ENCODE data around the gene CERS6.
A peak's percentile ranks its signal among the peaks of the same experiment; 100 is the strongest.
"Not testable (repeated sequence)": the region's sequence is repeated elsewhere in the genome, so short reads cannot be mapped to it uniquely, and the experiment has no call there.

The CERS6 gene

DNA sequence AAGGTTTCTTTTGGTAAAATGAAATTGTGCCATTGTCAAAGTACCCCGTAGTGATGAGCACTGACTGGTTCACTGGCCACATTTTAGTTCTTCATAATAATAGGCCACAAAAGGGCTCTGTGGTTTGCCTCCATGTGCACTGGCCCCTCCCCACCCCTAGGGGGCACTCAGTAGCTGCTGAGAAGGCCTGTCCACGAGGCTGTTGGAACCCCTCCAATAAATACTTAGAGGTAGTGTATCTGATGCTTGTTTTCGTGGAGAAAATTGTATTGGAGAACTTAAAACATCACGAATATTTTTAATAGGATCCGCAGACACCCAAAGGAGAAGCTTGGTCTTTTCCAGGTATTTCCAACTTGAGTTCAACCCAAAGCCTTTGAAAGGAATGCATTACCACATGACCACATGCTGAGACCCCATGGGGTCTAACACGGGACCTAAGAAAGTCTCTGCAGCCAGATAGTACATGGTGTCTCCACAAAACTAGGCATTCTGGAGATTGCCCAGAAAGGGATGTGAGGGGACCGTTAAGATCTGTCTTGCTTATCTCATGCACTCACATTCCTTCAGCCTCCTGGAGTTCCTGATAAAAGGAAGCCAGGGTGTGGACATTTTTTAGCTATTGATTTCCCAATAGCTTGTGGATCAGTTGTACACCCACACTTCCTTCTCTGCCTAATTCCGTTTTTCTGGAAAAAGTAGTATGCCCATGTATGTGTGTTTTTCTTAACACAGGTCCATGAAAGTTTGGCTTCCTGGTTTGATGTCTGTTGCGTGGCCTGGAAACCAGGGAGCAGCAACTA is 317.8 kb downstream of the CERS6 start:
- DNase-seq (ENCODE audit: low read depth): peak; percentile 68

DNA sequence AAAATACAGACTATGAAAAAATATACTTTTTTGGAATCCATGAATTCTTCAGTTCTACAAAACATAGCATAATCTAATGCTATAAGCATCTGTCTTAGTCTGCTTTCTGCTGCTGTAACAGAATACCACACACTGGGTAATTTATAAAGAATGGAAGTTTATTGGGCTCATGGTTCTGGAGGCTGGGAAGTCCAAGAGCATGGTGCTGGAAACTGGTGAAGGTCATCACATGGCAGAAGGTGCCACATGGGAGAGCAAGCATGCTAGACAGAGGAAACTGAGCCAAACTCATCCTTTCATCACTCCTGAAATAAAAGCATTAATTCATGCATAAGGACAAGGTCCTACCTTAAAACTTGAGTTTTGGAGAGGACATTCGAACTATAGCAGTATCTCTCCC is 319.8 kb downstream of the CERS6 start:
- no peak for DNase-seq (ENCODE audit: low read depth)

DNA sequence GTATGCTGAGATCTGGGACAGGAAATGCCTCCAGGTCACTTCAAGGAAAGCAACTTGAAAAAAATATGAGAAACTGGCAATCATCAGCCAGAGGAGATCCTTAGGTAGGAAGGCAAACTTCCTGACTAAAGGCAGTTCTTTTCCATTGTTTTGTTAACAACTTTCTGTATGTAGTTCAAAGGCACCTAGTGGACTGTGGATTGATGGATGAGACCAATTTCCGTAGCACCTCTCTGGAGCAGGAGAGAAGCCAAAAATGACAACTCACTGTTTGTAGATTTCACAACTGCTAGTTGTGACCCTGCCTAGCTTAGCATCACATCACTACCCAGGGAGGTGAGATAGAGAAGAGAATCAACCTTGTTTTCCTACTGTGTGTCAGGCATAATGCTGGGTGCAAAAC is 324.6 kb downstream of the CERS6 start:
- no peak for DNase-seq (ENCODE audit: low read depth)

DNA sequence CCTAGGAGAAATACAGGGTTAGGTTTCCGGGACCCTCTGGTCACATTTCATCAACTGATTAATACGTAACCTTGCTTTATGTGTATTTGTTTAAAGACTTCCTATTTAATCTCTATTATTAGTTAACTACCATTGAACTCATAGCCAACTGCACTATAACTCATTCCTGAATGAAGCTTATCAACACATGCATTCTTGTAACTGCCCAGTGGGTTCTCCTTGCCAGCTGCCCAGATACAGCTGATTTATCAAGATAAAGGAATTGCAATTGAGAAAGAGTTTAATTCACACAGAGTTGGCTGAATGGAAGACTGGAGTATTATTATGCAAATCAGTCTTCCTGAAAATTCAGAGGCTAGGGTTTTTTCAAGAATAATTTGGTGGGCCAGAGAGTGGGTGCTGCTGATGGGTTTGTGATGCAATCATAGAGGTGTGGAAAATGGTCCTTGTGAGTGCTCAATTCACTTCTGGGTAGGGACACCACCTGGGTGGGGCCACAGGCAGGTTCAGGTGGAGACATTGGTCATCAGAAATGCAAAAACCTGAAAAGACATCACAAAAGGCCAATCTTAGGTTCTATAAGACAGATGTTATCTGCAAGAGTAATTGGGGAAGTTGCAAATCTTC is 325.2 kb downstream of the CERS6 start:
- DNase-seq (ENCODE audit: low read depth): no peak

DNA sequence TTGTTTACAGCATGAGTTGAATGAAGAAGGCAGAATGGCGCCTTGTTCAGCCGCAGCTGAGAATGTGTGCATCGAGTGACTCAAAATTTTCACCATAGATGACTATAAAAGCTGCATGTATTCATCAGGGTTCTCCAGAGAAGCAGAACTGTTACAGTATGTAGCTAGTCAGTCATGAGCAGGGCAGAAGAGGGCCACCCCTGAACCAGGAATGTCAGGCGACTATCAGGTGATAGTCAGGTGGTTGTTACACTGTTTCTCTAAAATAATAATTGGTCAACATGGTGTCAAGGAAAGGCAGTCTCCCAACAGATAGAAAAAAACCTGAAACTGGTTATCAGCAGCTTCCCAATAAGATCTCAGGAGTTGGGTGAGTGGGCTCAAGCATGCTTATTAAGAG is 326.2 kb downstream of the CERS6 start:
- no peak for DNase-seq (ENCODE audit: low read depth)

DNA sequence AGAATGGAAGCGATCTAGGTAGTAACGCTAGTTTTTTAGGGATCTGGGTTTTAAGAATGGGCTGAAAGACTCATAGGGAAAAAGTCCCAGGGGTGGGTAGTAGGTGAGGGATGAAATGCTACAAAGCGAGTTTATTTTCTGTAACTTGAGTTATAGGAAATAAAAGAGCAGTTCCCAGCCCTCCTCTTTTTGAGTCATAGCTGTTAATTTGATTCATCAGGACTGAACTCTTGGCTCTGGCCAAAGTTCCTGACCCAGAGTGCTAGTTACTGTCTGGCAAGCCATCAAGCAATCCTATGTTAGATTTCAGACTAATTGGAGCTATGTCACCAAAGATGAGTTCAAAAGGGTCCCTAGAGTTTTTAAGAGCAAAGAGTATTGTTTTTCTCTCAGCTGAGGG is 328.9 kb downstream of the CERS6 start:
- no peak for DNase-seq (ENCODE audit: low read depth)

DNA sequence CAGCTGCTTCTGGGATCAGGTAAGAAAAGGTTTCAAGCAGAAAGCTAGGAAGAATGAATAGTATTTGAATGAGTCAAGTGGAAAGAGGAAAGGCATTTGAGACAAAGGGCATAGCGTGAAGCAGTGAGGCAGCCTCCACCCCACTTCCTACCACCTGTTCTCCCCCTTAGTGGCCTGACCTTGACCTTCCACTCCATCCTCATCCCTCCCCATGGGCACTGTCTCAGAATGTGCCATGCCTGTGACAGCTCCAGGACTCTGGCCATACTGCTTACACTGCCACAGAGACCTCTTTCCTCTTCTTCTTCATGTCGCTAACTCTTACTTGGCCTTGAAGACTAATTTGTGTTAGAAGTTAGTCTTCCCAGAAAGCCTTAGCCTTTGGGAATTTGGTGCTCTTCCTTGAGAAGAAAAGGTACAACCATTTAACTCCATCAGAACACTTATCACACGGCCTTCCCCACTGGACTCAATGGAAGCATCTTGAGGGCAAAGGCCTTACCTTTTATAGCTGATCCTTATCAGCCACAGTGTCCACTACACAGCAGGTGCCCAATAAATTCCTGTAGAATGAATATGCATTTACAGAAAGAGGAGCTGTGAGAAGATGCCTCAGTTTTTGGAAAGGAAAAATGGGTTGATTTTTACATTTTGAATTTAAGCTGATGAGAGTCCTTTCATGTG is 331.2 kb downstream of the CERS6 start:
- DNase-seq (ENCODE audit: low read depth): no peak

DNA sequence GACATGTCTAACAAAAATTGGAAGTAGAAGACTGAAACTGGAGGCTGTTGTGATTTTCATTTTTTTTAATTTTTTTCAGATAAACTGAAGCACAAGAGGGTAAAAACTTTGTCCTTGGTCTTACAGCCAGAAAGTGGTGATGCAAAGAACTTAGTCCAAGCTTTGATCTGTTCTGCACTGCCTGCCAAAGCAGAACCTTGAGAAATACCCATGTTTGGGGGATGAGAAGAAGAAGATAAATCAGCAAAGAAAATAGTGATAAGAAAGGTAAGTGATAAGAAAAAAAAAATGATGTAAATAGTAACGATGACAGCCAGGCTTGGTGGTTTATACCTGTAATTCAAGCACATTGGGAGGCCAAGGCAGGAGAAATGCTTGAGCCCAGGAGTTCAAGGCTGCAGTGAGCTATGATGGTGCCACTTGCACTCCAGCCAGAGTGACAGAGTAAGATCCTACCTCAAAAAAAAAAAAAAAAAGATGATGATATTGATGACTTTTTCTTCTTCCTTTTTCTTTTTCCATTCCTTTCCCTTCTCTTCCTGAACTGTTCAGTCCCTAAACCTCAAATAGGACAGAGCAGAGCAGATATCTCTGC is 331.8 kb downstream of the CERS6 start:
- DNase-seq (ENCODE audit: low read depth): no peak

DNA sequence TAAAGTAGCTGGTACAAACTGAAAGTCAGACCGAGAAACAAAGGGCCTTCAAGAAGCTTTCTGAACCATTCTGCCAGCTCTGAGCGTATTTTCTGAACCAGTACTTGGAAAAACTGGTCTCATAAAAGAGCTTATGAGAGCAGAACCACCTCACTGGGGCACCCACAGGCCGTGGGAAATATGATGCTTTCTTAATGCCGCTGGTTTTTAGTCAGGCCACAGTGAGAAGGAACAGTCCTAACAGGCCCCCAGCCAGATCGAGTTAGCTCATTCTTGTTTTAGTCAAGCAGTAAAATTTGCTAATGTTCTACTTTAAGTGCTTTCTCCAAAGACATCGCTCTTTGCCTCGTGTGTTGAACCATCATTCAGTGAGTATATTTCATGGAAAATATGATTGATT is 333.7 kb downstream of the CERS6 start:
- DNase-seq (ENCODE audit: low read depth): no peak

DNA sequence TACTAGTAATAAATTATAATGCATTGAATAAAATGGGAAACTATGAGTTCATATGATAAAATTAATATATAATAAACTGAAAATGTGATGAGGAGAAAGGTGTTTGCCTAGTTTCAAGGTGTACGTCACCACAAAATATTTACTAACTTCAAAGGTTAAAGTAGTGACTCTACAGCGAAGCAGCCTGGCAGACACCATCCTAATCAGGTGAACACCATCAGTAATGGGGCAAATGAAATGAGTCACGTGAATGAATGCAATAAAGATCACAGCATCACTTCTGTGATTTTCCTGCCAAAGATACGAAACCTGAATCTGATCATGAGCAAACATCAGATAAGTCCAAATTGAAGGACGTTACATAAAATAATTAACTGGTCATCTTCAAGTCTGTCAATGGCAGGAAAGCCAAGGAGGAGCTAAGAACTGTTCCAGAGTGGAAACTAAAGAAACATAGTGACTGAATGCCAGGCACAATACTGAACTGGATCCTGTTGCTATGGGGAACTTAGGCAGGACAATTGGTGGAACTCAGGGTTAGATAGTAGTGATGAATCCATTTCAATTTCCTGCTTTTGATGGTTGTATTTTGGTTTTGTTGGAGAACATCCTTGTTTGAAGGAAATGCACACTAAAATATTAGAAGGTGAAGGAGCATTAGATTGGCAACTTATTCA is 334.3 kb downstream of the CERS6 start:
- DNase-seq (ENCODE audit: low read depth): no peak

DNA sequence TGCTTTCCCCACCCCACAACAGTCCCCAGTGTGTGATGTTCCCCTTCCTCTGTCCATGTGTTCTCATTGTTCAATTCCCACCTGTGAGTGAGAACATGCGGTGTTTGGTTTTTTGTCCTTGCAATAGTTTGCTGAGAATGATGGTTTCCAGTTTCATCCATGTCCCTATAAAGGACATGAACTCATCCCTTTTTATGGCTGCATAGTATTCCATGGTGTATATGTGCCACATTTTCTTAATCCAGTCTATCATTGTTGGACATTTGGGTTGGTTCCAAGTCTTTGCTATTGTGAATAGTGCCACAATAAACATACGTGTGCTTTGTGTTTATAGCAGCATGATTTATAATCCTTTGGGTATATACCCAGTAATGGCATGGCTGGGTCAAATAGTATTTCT is 335.1 kb downstream of the CERS6 start:
- DNase-seq (ENCODE audit: low read depth): not testable (repeated sequence)

DNA sequence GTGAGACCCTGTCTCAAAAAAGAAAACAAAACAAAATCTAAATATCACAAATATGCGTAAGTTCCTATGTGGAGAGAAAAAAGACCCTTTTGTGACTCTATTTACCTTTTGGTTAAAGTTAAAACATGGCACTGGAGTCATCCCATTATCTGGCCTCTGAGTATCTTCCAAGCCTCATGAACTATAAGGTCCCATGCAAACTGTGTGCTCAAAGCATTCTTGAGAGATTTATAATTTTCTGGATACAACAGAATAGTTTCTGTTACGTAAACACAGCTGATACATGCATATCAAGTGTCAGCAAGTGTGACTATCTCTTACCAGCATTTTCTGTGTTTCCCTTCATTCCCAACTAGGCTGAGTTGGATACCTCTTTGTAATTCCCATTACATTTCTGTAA is 337.5 kb downstream of the CERS6 start:
- DNase-seq (ENCODE audit: low read depth): no peak

DNA sequence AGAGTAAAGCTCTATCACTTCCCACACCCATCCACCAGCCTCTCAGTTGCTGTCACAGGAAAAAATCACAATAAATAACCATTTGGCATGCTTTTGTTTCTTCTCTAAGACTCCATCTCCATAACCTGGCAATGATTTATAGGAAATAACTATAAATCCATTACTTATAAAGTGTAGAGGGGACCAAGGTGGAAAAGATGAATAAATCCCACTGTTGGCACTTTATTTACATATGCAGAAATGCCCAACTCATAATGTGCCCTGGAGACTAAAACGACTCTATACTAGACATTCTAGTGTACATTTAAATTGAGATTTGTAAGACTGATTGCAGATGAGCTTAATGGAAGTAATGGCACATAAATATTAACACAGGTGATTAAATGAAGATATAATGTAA is 338.9 kb downstream of the CERS6 start:
- DNase-seq (ENCODE audit: low read depth): no peak

DNA sequence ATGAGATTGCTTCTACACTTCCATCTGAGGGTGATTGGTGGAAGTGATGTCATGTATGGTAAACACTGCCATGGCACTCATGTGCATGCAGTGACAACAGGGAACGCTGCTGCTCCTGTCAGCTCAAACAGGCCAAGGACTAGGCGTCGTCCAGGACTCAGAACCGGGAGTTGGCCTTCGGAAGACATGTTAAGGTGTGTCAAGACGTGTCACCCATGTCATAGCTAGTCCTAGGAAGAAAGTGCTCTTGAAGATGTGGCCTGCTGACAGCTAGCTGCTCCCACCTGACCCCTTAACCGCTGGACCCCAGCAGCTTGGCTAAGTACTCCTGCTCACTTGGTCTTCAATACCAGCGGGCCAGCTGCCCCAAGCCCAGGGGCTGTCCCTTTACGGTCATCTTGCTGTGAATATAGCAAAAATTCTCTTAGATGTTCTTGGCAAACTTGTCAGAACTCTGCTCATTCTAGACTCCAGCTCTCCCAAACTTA is 340.1 kb downstream of the CERS6 start:
- DNase-seq (ENCODE audit: low read depth): no peak

DNA sequence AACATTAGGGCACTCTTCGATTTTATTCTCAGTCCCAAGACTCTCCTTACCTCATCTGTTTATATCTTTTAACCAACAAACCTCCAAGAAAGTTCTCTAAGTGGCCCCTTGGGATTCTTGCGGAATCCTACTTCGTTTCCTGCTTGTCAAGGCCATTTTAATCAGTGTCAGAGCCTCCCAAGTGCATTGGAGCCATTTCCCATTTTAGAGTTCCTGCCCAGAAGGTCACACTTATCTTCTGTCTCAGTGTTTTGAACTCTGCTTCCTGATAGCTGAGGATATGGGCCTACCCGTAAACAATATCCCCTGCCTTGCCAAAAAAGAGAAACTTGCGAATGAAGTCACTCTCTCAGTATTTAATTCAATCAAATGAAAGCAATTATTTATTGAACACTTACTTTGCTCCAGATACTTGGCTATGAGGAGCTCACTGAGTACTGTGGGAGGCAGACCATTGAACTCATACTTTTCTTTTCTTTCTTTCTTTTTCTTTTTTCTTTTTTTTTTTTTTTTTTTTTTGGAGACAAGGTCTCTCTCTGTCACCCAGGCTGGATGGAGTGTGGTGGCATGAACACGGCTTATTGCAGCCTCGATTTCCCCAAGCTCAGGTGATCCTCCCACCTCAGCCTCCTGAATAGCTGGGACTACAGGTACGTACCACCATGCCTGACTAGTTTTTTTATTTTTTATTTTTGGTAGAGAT is 340.7 kb downstream of the CERS6 start:
- no peak for DNase-seq (ENCODE audit: low read depth)

DNA sequence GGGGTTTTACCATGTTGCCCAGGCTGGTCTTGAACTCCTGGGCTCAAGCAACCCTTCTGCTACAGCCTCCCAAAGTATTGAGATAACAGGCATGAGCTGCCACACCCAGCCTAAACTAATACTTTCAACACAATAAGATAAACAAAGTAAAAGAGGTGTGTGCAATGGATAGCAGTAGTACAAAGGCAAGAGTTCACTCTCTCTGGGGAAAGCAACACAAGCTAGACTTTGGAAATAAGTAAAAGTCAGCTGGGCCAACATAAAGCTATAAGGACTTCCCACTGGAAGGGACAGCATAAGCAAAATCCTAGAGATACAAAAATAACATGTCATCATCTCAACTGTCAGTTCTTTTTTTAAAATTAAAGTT is 341.2 kb downstream of the CERS6 start:
- no peak for DNase-seq (ENCODE audit: low read depth)

DNA sequence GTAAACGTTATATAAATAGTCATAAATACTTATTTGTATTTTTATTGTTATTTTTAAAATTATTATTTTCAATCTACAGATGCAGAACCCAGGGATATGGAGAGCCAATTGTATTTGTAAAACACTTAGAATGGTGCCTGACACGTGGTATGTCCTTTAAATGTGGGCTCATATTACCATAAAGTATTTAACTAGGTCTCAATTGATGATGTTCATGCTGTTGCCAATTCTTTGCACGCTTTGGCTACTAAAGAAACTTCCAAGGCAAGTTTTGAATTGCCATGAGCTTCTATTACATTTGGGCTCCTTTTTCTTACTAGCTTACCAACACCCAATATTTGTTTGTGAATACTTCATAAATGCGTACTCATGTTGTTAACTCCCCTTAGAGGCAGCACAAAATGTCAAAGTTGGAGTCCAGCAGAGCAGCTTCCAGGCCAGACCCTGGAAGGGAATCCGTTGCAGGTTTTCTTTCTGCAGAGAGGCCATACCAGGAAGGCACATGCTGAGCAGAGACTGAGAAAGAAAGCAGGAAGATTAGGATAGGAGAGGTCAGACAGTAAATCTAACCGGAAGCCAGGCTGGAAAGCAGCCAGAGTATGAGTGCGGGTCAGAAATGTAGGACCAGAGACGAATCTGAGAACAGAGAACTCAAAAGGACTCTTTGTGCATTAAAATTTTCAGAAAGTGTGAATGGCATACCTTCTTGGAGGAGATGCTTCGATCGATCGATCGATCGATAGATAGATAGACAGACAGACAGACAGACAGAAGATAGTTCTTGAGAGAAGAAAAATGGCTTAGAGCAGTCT is 342.2 kb downstream of the CERS6 start:
- peak; percentile 52 for DNase-seq (ENCODE audit: low read depth)

DNA sequence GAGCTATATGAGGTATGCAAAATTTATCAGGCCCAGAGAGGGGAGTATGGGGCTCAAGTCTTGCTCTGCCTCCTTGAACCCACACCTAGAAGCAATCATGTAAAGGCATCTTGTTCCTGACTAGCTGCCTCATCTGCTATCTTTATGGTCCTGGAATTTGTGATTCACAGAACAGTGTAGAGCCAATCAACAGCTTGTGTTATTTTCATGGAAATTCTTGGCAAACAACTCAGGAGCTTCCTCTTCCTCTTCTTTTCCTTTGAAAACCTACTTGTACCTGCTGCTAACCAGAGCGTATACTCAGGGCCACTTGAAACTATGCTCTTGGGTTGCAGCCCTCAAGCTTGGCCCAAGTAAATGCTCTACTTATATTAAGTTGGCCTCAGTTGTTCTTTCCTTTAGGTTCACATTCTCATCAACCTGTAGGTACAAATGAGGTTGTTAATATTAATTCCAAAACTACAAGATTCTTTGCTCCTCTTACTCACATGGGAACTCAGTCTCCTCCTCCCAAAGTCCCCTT is 342.9 kb downstream of the CERS6 start:
- no peak for DNase-seq (ENCODE audit: low read depth)

DNA sequence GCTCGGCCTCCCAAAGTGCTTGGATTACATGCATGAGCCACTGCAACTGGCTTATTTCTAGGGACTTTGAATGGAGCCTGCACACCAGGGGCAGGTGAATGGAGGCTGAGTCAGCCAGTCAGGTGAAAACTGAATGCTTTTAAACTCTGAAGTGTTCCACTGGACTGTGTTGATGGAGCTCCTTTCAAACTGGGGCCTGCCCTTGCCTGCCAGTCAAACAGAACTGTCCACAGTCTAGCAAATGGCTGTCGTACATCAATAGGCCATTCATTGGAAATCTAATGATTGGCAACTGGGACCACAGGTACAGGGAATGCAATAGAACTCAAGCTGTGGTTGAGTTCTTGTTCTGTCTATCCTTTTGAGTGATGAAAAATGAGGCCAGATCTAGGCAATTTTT is 345.4 kb downstream of the CERS6 start:
- DNase-seq (ENCODE audit: low read depth): no peak
